ENCODE results near the gene PABPN1L.

PABPN1L gene

DNA sequence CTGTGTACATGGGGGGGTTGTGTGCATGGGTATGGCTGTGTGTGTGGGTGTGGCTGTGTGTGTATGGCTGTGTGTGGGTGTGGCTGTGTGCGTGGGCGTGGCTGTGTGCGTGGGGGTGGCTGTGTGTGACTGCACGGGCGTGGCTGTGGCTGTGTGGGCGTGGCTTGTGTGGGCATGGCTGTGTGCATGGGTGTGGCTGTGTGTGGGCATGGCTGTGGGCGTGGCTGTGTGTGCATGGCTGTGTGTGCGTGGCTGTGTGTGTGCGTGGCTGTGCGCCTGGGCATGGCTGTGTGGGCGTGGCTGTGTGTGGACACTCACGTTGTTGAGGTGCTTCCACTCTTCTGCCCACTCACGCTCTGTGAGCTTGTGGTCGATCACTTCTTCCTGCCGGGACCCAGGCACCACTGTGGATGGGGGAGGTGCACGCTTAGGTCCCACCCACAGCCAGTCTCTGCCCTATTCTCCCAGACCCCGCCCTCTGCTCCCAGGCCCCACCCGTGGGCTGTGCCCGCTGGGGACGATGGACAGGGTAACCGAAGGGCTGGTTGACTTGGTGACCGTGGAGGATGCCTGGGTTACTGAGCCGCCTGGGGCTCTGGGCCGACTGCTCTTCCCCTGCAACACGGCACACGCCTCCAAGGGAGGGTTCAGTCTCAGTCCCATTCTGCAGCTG is 16.0 kb upstream of the PABPN1L start:
- DNase-seq, result no peak

DNA sequence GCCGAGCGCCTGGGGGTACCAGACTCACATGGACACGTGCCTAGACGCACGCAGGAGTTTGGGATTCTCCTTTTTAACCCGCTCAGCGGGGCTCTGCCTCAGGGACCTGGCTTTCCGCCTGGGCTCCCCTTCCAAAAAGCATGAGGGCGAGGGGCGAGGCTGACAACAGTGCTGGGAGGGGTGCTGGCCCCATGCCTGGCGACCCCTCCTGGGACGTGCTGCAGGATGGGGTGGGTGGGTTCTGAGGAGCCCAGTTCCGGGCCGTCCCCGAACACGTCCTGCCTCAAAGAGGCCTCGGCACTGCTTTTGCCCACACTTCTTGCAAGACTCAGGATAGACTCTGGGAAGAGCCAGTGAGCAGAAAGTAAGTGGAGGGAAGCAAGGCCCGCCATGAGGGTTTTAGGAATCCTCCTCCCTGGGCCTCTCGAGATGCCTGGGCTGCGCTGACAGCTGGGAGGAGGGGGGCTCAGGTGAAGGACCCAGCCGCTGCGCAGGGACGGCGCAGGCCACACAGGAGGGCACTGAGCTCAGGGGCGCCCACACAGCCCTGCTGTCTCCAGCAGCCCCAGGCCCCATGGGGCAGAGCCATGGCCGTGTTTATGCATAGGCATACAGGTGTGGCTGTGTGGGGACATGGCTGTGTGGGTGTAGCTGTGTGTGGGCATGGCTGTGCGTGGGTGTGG is 15.4 kb upstream of the PABPN1L start:
- DNase-seq, result no peak

DNA sequence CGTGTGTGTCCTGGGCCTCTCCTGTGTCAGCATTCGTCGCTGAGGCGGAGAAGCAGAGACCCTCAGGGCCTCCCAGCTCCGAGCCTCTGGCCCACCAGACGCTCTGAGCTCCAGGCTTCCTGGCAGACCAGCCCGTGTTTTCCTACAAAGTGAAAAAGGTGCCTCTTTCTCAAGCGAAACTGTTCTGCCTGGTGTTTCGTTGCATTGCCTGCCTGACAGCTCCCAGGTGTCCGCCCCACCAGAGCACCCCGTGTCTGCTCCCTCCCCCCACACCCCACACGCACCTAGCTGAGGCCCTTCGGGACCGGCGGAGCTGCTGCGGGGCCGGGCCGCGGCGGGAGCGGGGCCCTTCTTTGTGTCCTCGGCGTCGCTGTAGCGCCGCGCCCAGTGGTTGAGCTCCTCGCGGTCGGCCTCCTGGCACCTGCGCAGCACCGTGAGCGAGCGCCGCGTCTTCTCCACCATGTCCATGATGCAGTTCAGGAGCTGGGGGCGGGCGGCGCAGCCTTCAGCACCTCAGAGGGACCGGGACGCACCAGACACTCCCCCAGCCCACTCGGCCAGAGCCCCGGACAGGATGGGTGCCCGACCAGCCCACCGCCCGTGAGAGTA is 14.7 kb upstream of the PABPN1L start:
- DNase-seq, result no peak

DNA sequence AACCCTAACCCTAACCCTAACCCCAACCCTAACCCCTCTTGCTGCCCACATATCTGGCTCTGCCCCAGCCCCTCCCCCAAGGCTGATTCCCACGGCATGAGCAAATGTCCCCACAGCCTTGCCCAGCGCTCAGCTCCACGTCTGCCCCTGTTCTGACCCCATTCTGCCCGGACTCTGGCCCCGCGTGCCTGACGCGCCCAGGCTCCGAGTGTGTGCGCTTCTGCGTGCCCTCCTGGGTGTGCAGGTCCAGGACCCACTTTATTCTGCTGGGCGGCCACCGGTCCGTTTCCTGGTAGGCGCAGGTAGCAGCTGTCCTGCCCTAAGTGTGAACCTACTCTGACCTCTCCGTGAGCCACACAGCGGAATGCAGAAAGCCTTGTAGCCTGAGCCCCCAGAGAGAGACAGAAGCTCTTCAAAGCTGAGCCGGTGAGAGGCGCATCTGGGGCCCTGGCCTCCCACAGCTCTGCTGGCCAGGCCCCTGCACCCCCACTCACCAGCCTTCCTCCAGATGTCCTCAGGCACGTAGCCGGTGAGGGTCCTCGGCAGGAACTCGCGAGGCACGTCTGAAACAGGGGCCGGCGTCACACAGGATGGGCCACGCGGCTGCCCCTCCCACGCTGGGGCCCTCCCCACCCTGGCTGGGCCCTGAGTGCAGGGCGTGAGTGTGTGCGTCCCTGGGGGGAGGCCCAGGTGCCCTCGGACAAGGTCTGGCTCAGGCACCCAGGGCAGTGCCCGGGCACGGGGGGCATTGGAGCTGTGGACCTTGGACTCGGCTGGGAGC is 14.0 kb upstream of the PABPN1L start:
- no peak for DNase-seq

DNA sequence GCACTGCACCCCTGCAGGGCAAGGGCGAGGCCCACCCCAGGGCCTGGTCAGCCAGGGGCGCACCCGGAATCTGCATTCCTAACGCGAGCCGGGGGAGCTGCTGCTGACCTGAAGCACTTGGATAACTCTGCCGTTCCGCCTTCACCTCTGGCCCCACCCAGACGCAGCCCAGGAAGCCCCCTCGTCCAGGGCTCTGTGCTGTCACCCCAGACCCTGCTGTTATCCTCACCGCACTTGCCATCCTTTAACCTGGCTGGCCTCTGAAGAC is 13.3 kb upstream of the PABPN1L start:
- DNase-seq, result no peak

DNA sequence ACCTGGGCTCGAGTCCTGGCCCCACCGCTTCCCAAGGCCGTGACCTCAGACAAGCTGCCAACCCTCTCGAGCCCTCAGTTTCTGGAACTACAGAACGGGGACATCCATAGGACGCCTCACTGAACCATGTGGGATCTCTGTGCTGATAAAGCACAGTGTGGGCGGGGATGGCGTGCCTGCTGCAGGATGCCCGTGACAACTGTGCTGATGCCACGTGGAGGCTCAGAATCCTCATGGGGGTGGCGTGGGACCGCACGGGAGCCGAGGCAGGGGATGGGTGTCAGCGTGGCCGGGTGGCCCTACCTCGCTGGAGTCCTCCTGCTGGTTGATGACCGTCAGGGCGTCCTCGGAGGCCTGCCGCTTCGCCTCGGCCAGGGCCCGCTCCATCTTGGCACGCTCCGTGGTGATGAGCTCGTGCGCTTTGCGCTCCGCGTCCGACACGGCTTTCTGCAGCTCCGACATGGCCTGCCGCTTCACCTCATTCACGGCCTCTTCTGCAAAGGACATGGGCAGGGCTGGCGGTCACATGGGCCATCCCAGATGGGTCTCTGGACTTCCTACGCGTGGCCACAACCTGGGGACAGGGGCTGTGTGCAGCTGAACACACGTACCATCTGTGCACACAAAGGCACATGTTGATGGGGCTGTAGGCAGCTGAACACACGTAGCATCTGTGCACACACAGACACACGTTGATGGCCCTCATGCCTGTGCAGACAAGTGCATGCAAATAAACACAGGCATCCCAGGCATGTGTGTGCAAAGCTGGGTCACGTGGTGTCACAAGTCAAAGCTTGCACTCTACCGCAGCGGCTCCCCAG is 12.7 kb upstream of the PABPN1L start:
- DNase-seq, result no peak

DNA sequence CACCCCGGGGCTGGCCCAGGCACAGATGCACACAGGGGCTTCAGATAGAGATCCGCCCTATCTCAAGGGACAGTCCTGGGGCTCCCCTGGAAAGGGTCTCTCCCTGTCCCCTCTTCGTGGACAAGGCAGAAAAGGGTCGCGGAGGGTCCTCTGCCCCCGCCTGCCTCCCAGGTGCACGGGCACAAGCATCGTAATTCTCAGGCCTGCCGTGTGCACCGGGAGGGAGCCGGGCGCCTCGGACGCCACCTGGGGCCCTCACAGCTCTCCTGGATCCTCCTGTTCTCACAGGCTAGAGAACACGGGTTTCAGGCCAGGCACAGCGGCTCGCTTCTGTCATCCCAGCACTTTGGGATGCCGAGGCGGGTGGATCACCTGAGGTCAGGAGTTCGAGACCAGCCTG is 11.9 kb upstream of the PABPN1L start:
- no peak for DNase-seq

DNA sequence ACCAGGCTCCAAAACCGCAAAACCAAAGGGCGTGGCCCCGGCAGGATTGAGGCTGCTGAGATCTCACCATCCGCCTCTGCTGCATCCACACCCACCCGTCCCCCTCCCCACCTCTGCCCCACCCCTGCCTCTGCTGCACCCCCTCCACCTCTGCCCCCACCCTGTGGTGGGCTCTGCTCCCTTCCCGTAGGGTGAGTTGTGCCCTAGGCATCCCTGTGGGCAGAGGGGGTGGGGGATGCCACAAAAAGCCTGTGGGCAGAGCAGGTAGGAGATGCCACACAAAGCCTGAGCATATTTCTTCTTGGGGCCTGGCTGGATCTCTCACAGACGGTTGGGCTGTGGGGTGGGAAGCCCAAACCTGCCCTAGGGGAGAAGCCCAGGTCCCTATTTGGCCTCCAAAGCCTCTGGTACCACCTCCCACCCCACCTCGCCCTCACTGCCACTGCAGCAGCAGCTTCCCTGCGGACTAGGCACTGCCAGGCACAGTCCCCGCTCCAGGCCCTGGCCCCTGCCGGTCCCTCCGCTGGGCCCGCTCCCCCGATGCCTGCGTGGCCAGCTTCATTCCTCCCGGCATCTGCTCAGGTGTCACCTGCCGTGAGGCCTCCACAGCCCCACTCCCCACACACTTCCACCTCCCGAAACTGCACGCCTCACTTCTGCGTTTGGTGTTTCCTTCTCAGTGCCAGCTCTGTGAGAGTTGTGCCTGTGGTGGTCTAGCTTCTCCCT is 11.3 kb upstream of the PABPN1L start:
- DNase-seq, result no peak

DNA sequence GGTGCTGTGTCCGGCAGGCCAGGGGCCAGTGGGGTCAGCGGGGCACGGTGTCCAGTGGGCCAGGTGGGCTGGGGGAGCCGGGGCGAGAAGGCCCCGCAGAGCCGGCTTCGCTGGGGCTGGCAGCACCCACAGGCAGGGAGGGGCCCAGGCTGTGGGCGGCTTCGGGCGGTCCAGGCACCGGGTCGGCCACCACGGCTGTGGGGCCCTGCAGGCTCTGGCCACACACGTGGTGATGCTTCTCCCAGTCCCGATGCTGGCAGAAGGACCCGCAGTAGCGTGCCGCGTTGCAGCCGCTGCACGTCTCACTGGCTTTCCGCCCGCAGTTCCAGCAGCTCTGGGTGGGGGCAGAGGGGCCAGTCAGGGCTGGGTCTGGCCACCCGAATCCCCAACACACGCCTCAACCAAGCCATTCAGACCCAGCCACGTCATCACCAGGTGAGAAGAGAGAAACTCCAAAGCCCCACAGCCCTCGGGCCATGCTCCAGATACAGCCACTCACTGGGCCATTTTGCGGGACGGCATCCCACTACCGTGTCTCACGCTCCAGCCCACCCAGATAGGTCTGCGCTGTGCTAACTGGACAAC is 10.6 kb upstream of the PABPN1L start:
- no peak for DNase-seq

DNA sequence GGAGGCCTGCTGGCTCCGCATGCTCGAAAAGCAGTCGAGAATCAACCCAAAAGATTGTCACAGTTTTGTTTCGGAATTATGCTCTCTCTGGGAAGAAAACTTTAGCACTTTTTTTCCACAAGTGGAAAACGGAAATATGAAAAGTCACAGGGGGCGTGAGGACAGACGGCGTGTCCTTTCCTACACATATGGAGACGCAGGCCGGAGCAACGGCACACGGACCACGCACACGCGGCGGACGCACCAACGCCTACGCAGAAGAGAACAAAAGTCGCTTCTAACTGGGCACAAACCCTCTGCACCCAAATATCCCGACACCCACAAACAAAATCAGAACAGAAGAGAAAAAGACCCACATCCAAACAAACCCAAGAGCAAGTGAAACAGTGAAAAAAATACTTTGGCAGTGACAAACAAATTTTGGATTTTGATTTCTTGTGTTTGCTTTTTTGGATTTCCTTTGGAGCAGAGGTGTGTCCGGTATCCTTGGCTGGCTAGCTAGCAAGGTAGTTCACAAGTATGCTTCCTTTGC is 9.3 kb upstream of the PABPN1L start:
- no peak for DNase-seq

DNA sequence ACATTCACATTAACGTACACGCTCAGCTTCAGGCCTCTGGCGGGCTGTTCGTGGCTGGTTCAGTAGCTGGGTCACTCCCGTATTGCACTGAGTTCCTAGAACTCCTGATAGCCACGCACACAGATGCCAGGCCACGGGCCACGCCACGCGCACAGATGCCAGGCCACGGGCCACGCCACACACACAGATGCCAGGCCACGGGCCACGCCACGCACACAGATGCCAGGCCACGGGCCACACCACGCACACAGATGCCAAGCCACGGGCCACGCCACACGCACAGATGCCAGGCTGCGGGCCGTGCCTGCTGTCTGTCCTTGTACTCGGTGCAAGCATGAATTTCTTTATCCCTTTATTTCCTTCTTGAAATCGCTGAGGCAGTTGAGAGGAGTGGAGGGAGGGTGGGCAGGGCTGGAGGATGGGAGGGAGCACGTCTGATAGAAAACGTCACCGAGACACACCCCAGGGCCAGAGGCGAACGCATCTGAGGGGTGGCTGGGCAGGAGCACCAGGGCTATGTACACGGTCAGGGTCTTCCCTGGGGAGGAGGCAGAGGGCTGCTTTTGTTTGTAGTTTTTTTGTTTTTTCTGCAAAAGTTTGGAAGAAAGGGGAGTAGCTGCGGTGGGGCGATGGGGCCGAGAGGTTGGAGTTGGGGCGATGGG is 8.6 kb upstream of the PABPN1L start:
- no peak for DNase-seq

DNA sequence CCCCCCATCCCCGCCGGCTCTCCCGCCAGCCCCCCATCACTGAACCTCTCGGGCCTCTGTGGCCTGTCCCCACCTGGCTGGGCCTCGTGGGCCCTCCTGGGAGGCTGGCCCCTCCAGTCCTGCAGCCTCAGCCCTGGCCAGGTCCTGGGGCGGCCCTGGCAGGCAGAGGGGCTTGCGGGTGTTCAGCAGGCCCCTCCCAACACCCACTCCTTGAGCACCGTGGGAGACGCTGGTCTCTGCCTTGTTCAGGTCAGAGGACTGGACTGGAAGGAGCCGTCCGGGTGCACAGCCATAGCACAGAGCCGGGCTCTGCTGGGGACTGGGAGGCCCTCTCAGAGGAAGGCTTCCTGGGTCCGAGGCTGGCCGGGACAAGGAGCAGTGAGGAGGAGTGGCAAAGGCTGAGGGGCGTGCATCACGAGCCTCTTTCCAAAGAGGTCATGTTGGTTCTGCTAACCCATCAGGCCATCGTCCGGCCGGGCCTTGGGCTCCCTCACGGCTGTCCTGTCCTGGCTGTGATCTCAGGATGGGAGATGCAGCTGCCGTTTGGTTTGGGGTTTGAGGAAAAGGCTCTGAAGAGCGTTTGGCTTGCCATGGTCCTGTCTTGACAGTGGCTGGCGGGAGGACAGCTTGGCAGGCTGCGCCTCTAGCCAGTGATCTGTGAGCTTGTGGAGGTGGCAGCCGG is 6.3 kb upstream of the PABPN1L start:
- no peak for DNase-seq

DNA sequence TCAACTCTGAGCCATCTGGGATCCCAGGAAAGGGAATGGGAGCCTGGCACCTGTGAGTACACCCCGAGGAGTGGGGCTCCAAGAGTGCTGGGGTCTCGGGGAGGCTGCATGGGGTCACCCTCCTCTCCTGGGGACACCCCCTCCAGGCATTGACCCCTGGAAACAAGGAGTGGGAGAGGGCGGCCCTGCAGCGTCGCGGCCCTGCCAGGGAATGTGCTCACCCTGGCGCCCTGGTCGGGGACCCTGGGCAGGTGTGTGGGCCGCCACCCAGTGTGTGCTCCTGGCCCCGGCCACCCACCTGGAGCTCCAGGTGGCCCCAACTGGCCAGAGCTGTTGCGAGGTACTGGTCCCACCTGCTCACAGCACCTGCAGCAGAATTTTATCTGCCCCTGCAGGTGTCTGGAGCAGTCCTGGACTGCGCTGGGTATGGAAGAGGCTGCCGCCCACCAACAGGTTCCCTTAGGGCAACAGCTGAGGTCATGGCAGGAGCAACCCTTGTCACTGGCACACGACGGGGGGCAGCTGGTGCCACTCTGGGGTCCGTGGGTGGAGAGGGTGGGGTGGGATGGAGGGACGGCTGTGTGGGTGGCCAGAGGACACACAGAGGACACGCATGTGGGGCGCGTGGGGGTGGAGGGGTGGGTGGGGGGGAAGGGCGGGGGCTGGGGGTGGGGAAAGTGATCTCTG is 5.4 kb upstream of the PABPN1L start:
- DNase-seq, result no peak

DNA sequence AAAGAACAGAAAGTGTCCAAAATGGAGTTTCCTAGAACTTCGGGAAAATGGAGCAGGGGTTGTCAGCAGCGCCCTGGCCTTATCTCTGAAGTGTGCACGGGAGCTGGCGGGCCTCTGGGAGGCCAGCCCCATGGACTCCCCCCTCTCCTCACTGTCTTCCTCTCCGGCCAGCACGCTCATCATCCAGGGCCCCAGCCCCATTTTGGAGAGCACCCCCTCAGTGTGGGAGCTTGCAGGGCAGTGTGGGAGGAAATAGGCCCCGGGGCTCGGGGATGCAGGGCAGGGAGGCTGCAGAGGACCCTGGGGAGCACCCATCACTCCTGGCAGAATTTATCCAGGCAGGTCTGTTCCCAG is 4.9 kb upstream of the PABPN1L start:
- no peak for DNase-seq

DNA sequence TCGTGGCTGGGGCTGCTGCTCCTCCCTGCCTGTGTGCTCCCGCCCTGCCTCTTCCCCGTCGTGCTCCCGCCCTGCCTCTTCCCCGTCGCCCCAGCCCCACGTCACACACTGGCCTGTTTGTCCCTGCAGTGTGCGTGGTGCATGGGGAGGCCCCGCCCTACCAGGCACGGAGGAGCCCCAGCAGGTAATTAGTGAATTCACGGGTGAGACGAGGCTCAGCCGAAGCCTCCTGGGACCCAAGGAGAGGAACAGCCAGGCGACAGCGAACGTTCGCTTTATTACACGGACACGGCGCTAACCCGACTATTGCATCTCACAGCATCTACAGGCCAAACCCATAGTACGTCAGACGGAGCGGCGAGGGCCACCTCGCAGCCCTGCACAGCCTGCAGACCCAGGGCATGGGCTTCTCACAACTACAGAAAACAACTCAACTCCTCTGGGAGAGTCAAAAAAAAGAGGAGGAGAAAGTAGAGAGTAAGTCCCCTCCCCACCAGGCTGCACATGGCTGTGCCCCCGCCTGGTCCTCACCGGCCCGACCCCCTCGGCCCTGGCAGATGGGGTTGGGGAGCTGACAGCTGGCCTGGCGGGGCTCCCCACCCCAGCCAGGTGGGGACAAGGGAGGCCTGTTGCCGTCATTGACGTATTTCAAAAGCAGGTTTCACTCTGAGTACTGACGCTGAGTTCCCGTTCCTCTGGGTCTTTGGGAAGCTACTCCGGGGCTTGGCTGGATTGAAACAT is 4.3 kb upstream of the PABPN1L start:
- no peak for DNase-seq

DNA sequence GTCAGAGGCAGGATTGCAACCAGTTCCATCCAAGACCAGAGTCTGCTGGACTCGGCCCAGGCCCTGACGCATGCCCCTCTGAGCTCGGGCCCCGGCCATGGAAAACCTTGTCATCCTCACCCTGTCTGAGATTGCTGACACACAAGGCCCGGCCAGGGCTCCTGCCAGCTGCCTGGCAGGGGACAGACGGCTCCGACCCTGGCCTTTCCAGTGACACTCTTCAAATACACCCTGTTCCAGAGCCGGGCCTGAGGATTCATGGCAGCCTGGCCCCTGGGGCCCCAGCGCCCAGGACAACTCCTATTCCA is 3.2 kb upstream of the PABPN1L start:
- no peak for DNase-seq

DNA sequence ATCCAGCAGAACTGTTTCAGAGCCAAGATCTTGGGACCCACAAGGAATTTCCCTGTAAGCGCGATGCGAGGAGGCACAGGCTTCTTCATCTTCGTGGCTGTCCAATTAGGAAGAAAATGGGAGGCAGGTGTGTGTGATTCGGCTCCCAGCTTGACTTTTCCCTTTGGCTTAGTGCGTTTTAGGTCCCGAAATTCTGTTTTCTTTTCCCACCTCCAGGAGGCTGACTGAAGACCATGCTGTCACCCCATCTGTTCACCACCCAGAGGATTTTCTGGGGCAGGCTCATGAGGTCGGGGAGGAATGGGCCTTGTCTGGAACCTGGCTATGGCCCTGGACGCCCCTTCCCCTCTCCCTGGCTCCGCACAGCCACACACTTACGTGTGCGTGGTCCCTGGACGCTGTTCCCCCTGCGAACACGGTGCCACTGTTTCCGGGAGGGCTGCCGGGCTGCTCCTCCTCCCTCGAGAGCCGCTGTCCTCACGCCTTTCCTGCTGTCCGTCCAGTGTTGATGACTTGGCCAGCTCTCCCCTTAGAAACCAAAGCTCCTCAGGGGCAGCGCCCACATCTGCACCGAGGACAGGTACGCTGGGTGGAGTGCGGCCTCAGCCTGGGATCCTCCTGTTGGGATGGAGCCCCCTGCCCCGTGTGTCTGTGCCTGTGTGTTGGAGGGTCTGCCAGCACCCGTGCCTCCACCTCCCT is 2.7 kb upstream of the PABPN1L start:
- no peak for DNase-seq

DNA sequence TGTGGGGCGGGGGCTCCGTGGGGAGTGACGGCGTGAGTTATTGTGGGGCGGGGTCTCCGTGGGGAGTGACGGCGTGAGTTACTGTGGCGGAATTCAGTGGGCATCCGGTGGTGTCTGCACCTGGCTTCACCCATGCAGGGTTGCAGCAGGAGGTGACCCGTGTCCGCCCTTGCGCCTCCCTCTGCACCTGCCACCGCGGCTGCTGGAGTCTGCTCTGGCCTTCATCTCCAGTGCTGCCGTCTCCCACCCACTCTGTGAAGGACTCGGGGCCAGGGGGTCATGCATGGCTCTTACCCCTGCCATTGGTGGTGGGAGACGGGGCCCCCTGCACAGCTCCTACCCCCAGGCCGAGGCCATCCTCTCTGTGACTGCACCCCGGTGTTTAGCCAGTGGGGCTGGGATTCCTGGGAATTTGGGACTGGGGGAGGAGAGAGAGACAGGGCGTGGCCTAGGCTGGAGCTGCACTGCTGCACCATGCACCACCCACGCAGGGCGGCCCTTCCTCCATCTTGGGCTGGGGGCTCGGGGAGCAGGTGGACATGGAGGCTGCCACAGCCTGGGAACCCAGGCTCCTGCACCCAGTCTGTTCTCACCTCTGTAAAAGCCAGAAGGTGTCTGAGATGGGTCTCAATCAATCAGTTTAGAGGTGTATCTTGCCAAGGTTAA is 1.3 kb upstream of the PABPN1L start:
- DNase-seq, result no peak

Measured in GF-D8 (cell line).